PC-3 (cell line): ENCODE results near the gene SOX4. TPM values are rescaled to one million over a fixed set of nuclear protein-coding genes. Genes with fewer than 3 reads are reported as not detected.
A peak's percentile ranks its signal among the peaks of the same experiment; 100 is the strongest.

Experiments
- ATAC-seq: fragments of 200-7000 bp; cut with Tn5 transposase; 2 replicates; pipeline ENCODE4 v1.9.1; 2020; ENCODE audit warnings: mild to moderate bottlenecking, moderate library complexity
- BruUV-seq: library from RNA; stranded (reverse); fragments of 400-500 nt; replicated peaks from 2 replicates; lab custom pipeline; 2021; lab: Mats Ljungman, UMichigan
- CTCF ChIA-PET: fragments of 300-600 bp; sonication (Branson Sonifier 250); formaldehyde crosslinking; loops from one replicate; lab custom pipeline; 2022; ENCODE audit warnings: antibody characterized with exemption; lab: Charles Lee
- POLR2A ChIA-PET: fragments of 300-600 bp; sonication (Branson Sonifier 250); formaldehyde crosslinking; loops from one replicate; lab custom pipeline; 2022; ENCODE audit warnings: antibody characterized with exemption; ENCODE audit not compliant: unreplicated experiment; lab: Charles Lee
- DNase-seq: peaks from one replicate; pipeline ENCODE4 v3.0.0-alpha.2; 2015
- H2AFZ ChIP-seq: fragments of 300-600 bp; sonication (generic); 2 replicates; pipeline ENCODE4 v1.6.0; 2016; ENCODE audit warnings: antibody characterized with exemption, low read length
- H3F3A ChIP-seq: fragments of 300-600 bp; sonication (generic); one replicate; pipeline ENCODE4 v1.6.0; 2017; ENCODE audit warnings: antibody characterized with exemption, low read length, control low read depth, mild to moderate bottlenecking; ENCODE audit not compliant: unreplicated experiment
- H3K27ac ChIP-seq: fragments of 300-600 bp; sonication (generic); 2 replicates; pipeline ENCODE4 v1.5.1; 2016; ENCODE audit warnings: mild to moderate bottlenecking, low read length
- H3K27me3 ChIP-seq: fragments of 300-600 bp; sonication (generic); 2 replicates; pipeline ENCODE4 v1.6.1; 2016; ENCODE audit warnings: low read length, mixed read lengths
- H3K36me3 ChIP-seq: fragments of 300-600 bp; sonication (generic); 2 replicates; pipeline ENCODE4 v1.6.1; 2016; ENCODE audit warnings: low read depth, mixed run types, low read length, mixed read lengths
- H3K4me1 ChIP-seq: fragments of 300-600 bp; sonication (generic); 2 replicates; pipeline ENCODE4 v1.5.1; 2016; ENCODE audit warnings: low read length; ENCODE audit not compliant: insufficient read depth
- H3K4me2 ChIP-seq: fragments of 300-600 bp; sonication (generic); 2 replicates; pipeline ENCODE4 v1.6.0; 2016; ENCODE audit warnings: low read length
- H3K4me3 ChIP-seq: fragments of 300-600 bp; sonication (generic); 2 replicates; pipeline ENCODE4 v1.5.1; 2016; ENCODE audit warnings: mild to moderate bottlenecking, low read length, mixed read lengths
- H3K79me2 ChIP-seq: fragments of 300-600 bp; sonication (generic); 2 replicates; pipeline ENCODE4 v1.6.1; 2017; ENCODE audit warnings: low read length, mixed read lengths
- H3K9ac ChIP-seq: fragments of 300-600 bp; sonication (generic); 2 replicates; pipeline ENCODE4 v1.6.0; 2016; ENCODE audit warnings: mild to moderate bottlenecking, low read length
- H3K9me2 ChIP-seq: fragments of 300-600 bp; sonication (generic); replicated peaks from 2 replicates; pipeline ENCODE4 v1.6.1; 2016; ENCODE audit warnings: mixed run types, low read length, mixed read lengths
- H3K9me3 ChIP-seq: fragments of 300-600 bp; sonication (generic); 2 replicates; pipeline ENCODE4 v1.6.1; 2016; ENCODE audit warnings: low read length, mixed read lengths
- H4K20me1 ChIP-seq: fragments of 300-600 bp; sonication (generic); 2 replicates; pipeline ENCODE4 v1.6.1; 2016; ENCODE audit warnings: low read length, mixed read lengths
- CTCF ChIP-seq: fragments of 300-600 bp; sonication (generic); conservative IDR thresholded peaks from 2 replicates; pipeline ENCODE4 v1.5.1; 2017; ENCODE audit warnings: antibody characterized with exemption, low read depth, mild to moderate bottlenecking, low read length
- EZH2 ChIP-seq: fragments of 300-600 bp; sonication (generic); IDR thresholded peaks from one replicate; pipeline ENCODE4 v1.6.1; 2017; ENCODE audit warnings: antibody characterized with exemption, mild to moderate bottlenecking, low read length; ENCODE audit not compliant: unreplicated experiment
- EZH2phosphoT487 ChIP-seq: fragments of 300-600 bp; sonication (generic); IDR thresholded peaks from 2 replicates; pipeline ENCODE4 v1.6.1; 2018; ENCODE audit warnings: mild to moderate bottlenecking, antibody characterized with exemption, low read length, borderline replicate concordance
- intact Hi-C: fragments of 100-400 bp; cut with micrococcal nuclease; formaldehyde crosslinking; loops from 2 replicates; pipeline ENCODE4 v1.9.0; 2023
- total RNA-seq: library from RNA; depleted of rRNA; stranded (reverse); fragments of >200 nt; gene quantifications from 2 replicates; pipeline ENCODE4 v1.2.3, GENCODE V29; 2014

Gene SOX4
- total RNA-seq, 1 experiment from 2014 or later = 46.1 TPM

DNA sequence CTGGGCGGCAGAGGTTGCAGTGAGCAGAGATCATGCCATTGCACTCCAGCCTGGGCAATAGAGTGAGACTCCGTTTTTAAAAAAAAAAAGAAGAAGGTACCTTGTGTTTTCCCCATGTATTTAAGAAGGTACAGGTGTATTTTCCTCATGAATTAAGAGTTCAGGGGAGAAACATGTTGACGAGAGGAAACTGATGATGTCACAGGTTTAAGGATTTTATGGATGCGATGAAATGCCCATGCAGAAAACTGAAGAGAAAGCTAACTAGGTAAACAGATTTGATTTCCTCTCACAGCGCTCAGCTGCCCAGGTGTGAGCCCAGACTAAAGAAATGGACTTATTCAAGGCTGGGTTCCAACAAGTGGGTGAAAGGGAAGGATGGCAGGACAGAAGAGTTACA, 38.4 kb upstream of the SOX4 start:
- H3F3A ChIP-seq = no peaks in the 10 kb centered on the region
- no peak for DNase-seq
- H4K20me1 ChIP-seq = no peaks in the 10 kb centered on the region
- no peaks in the 10 kb centered on the region for H3K9me3 ChIP-seq
- no peak overlapping the region for H3K27ac ChIP-seq
- no peak overlapping the region for H3K4me2 ChIP-seq
- no peak overlapping the region for H3K4me3 ChIP-seq
- intact Hi-C loops = no loop called here
- no peaks in the 10 kb centered on the region for H3K36me3 ChIP-seq
- CTCF ChIA-PET = no interaction called here
- H3K79me2 ChIP-seq = no peaks in the 10 kb centered on the region
- TF ChIP-seq EZH2 (no peak), CTCF (no peak), EZH2phosphoT487 (no peak)
- peaks cover 18% of the 10 kb centered on the region for H3K4me1 ChIP-seq
- no peak for ATAC-seq
- no peak overlapping the region for H2AFZ ChIP-seq
- H3K9me2 ChIP-seq = no peaks in the 10 kb centered on the region
- no TSS peak for BruUV-seq
- H3K27me3 ChIP-seq = no peaks in the 10 kb centered on the region
- POLR2A ChIA-PET = no interaction called here
- no peak overlapping the region for H3K9ac ChIP-seq

DNA sequence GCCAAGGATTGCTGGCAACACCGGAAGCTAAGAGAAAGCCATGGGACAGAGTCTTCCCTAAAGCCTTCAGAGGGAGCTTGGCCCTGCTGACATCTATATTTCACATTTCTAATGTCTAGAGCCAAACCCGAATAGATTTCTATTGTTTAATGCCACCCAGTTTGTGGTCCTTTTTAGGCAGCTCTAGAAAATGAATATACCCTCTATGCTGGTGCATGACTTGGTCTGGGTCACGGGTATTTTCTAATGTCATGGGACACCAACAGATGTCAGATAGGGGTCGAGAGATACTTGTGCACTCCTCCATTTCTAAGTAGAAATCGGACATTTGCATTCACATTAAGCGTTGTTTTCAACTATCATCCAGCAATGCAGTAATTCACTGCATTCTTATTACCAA, 37.0 kb upstream of the SOX4 start:
- ChIA-PET CTCF (no interaction called here), POLR2A (no interaction called here)
- H3K4me3 ChIP-seq = no peak overlapping the region
- no peaks in the 10 kb centered on the region for H3K9me2 ChIP-seq
- TF ChIP-seq EZH2 (no peak), EZH2phosphoT487 (no peak), CTCF (no peak)
- ATAC-seq (peak; percentile 18), DNase-seq (no peak)
- H3K27ac ChIP-seq = peak overlapping the region; percentile 56
- H3F3A ChIP-seq = no peaks in the 10 kb centered on the region
- H4K20me1 ChIP-seq = no peaks in the 10 kb centered on the region
- H3K36me3 ChIP-seq = no peaks in the 10 kb centered on the region
- H2AFZ ChIP-seq = no peak overlapping the region
- no peaks in the 10 kb centered on the region for H3K27me3 ChIP-seq
- no TSS peak for BruUV-seq
- H3K4me2 ChIP-seq = peak overlapping the region; percentile 37
- H3K9ac ChIP-seq = no peak overlapping the region
- H3K9me3 ChIP-seq = no peaks in the 10 kb centered on the region
- H3K79me2 ChIP-seq = no peaks in the 10 kb centered on the region
- intact Hi-C loops = no loop called here
- peaks cover 18% of the 10 kb centered on the region for H3K4me1 ChIP-seq

DNA sequence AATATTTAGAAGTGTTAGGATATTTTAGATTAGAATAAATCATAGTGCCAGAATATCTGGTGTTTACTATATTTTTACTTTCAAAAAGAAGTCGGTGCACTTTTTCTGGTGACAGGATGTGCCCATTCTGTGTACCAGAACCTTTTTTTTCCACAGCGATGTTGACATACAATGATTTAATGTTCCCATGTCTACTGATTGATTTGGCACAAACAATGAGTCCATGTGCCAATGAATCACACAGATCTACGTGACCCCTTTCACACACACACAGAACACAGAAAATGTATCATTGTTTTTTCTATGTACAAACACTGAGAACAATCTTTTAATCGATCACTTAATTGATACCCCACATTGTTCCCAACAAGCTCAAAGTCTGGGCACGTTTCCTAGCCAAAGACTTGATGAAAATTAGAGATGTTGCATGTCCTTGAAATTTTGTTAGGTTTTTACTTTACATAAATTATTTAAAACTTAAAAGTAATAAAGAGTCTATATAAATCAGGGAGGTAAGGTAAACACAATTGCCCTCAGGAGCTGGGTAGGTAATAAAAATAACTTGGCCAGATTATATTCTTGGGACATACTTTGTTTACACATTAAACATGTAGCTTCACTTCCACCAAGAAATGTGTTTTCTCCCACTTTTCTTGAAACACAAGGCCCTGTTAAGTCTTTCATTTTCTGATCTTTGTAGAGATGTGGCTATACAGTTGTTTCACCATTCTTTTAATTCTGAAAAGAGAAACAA, 36.4 kb upstream of the SOX4 start:
- intact Hi-C loops = loop anchor here (1.0 kb wide), 1 partner anchor 30 kb away; no protein-coding TSS in a partner anchor
- ChIA-PET POLR2A (no interaction called here), CTCF (no interaction called here)
- no TSS peak for BruUV-seq
- no peaks in the 10 kb centered on the region for H3K79me2 ChIP-seq
- H3K27me3 ChIP-seq = no peaks in the 10 kb centered on the region
- peak overlapping the region; percentile 56 for H3K27ac ChIP-seq
- peak; percentile 83 for ATAC-seq
- no peak overlapping the region for H3K9ac ChIP-seq
- peak overlapping the region; percentile 37 for H3K4me2 ChIP-seq
- no peak overlapping the region for H2AFZ ChIP-seq
- H3K4me1 ChIP-seq = peaks cover 18% of the 10 kb centered on the region
- H3K9me3 ChIP-seq = no peaks in the 10 kb centered on the region
- no peaks in the 10 kb centered on the region for H3K36me3 ChIP-seq
- no peaks in the 10 kb centered on the region for H3F3A ChIP-seq
- DNase-seq = peak; percentile 76
- no peaks in the 10 kb centered on the region for H3K9me2 ChIP-seq
- no peaks in the 10 kb centered on the region for H4K20me1 ChIP-seq
- no peak overlapping the region for H3K4me3 ChIP-seq
- TF ChIP-seq CTCF (no peak), EZH2 (no peak), EZH2phosphoT487 (no peak)
